Mesothelial cell of epicardium (in vitro differentiated cells): ENCODE measurements around the gene CDK7. TPM values are rescaled to one million over a fixed set of nuclear protein-coding genes. Genes with fewer than 3 reads are reported as not detected.

ENCODE experiments used
- DNase-seq, 2 experiments: peaks; one replicate each; pipeline ENCODE4 v3.0.0; 2021; ENCODE audit warnings: low spot score in 2 of 2; ENCODE audit not compliant: unreplicated experiment in 2 of 2
- H3K27ac Mint-ChIP-seq: 2 replicates; pipeline ENCODE4 v1.8.0; 2021; ENCODE audit warnings: mixed read lengths
- H3K27me3 Mint-ChIP-seq: 2 replicates; pipeline ENCODE4 v1.8.0; 2021; ENCODE audit warnings: low read depth, mixed read lengths
- H3K36me3 Mint-ChIP-seq: 2 replicates; pipeline ENCODE4 v1.8.0; 2021; ENCODE audit warnings: mixed read lengths
- H3K4me1 Mint-ChIP-seq: 2 replicates; pipeline ENCODE4 v1.8.0; 2021; ENCODE audit warnings: mixed read lengths
- H3K4me3 Mint-ChIP-seq: 2 replicates; pipeline ENCODE4 v1.8.0; 2021; ENCODE audit warnings: mild to moderate bottlenecking, moderate library complexity, mixed read lengths
- H3K9me3 Mint-ChIP-seq: 2 replicates; pipeline ENCODE4 v1.8.0; 2021; ENCODE audit warnings: mixed read lengths
- total RNA-seq: library from RNA; stranded (reverse); gene quantifications from 3 replicates; pipeline ENCODE4 v1.2.1, GENCODE V29; 2021
- TF ChIP-seq, protein P1 (sequence below): fragments of 200-600 bp; sonication (generic); IDR thresholded peaks from one replicate; pipeline ENCODE4 v1.5.0; 2021; ENCODE audit warnings: antibody characterized with exemption; ENCODE audit not compliant: unreplicated experiment

CDK7 gene
- total RNA-seq, 1 donor from 2014 or later = 25.1 TPM

DNA sequence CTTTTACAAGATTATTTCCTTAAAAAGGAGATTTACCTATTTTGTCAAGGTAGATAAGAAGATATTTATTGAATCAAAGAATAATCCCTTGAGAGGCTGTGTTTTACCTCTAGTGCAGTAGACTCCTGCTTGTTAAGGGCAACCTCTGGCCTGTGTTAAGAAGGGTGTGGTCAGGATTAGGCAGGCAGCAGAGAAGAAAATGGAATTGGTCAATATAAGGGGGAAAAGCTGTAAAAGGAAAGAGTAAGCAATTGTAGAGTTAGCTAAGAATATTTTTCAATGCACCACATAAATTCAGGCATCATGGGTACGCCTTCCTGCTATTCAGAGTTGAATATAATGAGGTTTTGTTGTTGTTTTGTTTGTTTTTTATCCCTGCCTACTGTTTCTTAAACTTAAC lies 91.7 kb downstream of the CDK7 start:
- no peak overlapping the region for H3K4me3 Mint-ChIP-seq
- H3K27ac Mint-ChIP-seq = no peak overlapping the region
- TF ChIP-seq, protein P1, sequence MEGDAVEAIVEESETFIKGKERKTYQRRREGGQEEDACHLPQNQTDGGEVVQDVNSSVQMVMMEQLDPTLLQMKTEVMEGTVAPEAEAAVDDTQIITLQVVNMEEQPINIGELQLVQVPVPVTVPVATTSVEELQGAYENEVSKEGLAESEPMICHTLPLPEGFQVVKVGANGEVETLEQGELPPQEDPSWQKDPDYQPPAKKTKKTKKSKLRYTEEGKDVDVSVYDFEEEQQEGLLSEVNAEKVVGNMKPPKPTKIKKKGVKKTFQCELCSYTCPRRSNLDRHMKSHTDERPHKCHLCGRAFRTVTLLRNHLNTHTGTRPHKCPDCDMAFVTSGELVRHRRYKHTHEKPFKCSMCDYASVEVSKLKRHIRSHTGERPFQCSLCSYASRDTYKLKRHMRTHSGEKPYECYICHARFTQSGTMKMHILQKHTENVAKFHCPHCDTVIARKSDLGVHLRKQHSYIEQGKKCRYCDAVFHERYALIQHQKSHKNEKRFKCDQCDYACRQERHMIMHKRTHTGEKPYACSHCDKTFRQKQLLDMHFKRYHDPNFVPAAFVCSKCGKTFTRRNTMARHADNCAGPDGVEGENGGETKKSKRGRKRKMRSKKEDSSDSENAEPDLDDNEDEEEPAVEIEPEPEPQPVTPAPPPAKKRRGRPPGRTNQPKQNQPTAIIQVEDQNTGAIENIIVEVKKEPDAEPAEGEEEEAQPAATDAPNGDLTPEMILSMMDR = no peak

More for the DNA sequence above, 91.7 kb downstream of the CDK7 start:
- DNase-seq = no peak
- Mint-ChIP-seq H3K36me3 (peaks cover 2% of the 10 kb centered on the region), H3K9me3 (no peaks in the 10 kb centered on the region), H3K4me1 (no peaks in the 10 kb centered on the region), H3K27me3 (no peaks in the 10 kb centered on the region)

Other genes starting within 250 kb of the CDK7 start
- 49.0 to 57.5 TPM (median 56.0 TPM) in 3 replicates for gene SLC30A5, start 140.9 kb upstream of the CDK7 start, total RNA-seq
- gene CCNB1, start 67.7 kb upstream of the CDK7 start, total RNA-seq = 55.3 to 62.7 TPM (median 60.5 TPM) in 3 replicates
- 14.8 to 15.3 TPM (median 15.1 TPM) in 3 replicates for gene CENPH, start 45.3 kb upstream of the CDK7 start, total RNA-seq
- gene CCDC125, start 97.9 kb downstream of the CDK7 start, total RNA-seq = 9.0 to 9.7 TPM (median 9.1 TPM) in 3 replicates
- 28.0 to 31.3 TPM (median 28.3 TPM) in 3 replicates for gene AK6, start 134.6 kb downstream of the CDK7 start, total RNA-seq
- gene TAF9, start 134.6 kb downstream of the CDK7 start, total RNA-seq = 47.1 to 50.4 TPM (median 49.0 TPM) in 3 replicates
- 31.6 to 33.4 TPM (median 33.2 TPM) in 3 replicates for gene RAD17, start 134.9 kb downstream of the CDK7 start, total RNA-seq
- gene MARVELD2, start 180.2 kb downstream of the CDK7 start, total RNA-seq = 18.8 to 20.0 TPM (median 19.6 TPM) in 3 replicates